Uterus (tissue), 4 donors: ENCODE measurements around the gene POLD4. TPM values are rescaled to one million over a fixed set of nuclear protein-coding genes. Genes with fewer than 3 reads are reported as not detected.
A peak's percentile ranks its signal among the peaks of the same experiment; 100 is the strongest.

Experiments
- DNase-seq, 2 donors: peaks; one replicate each; pipeline ENCODE4 v3.0.0-alpha.2; 2019 to 2020
- H3K27ac ChIP-seq, 2 donors: fragments of 200-600 bp; sonication (generic); 1 replicate in 1 of 2; 2 replicates in 1 of 2; pipeline ENCODE4 v1.5.1; 2016 to 2018
- H3K27me3 ChIP-seq, 2 donors: fragments of 200-600 bp; sonication (generic); one replicate each; pipeline ENCODE4 v1.5.1; 2018 to 2019; ENCODE audit warnings: control low read depth in 1 of 2
- H3K36me3 ChIP-seq, 2 donors: fragments of 200-600 bp; sonication (generic); one replicate each; pipeline ENCODE4 v1.5.1; 2019; ENCODE audit warnings: control low read depth in 1 of 2
- H3K4me1 ChIP-seq, 2 donors: fragments of 200-600 bp; sonication (generic); one replicate each; pipeline ENCODE4 v1.5.1; 2018 to 2019; ENCODE audit warnings: control low read depth in 1 of 2
- H3K4me3 ChIP-seq, 2 donors: fragments of 200-600 bp; sonication (generic); 1 replicate in 1 of 2; 2 replicates in 1 of 2; pipeline ENCODE4 v1.5.1; 2018 to 2019; ENCODE audit warnings: mild to moderate bottlenecking in 1 of 2
- H3K9me3 ChIP-seq, 2 donors: fragments of 200-600 bp; sonication (generic); one replicate each; pipeline ENCODE4 v1.5.1; 2019; ENCODE audit warnings: control low read depth in 1 of 2
- POLR2A ChIP-seq, 2 donors: fragments of 450-650 bp; IDR thresholded peaks; one replicate each; pipeline ENCODE4 v1.6.1; 2016; ENCODE audit warnings: antibody characterized with exemption in 2 of 2, mild to moderate bottlenecking in 1 of 2, moderate library complexity in 1 of 2
- intact Hi-C: fragments of 100-400 bp; cut with DNase I; formaldehyde crosslinking; loops from one replicate; pipeline ENCODE4 v1.15.1; 2023; ENCODE audit warnings: low total_unique reads
- total RNA-seq, 4 donors: library from RNA; depleted of rRNA in 3 of 4; stranded (reverse); fragments of >200 nt in 3 of 4; gene quantifications; one replicate each; pipeline versions ENCODE4 v1.1.0 to v1.2.4, GENCODE V29; 2014 to 2023
- TF ChIP-seq, protein P1 (sequence below), 4 experiments: fragments of 200-600 bp in 2 of 4; fragments of 450-650 bp in 2 of 4; sonication (generic) in 2 of 4; IDR thresholded peaks; one replicate each; pipeline ENCODE4 v1.5.1; 2016 to 2019; ENCODE audit warnings: antibody characterized with exemption in 4 of 4, mild to moderate bottlenecking in 2 of 4, moderate library complexity in 1 of 4
- donor health status: DM: yes; HTN: yes; CAD: no.

POLD4 gene
- total RNA-seq, 4 donors from 2014 or later = 8.7 to 65.6 (median 31.3) TPM

GRCh38 chr11:67303835-67304411 is 49.4 kb downstream of the POLD4 start:
- intact Hi-C loops = loop anchor here (5.0 kb wide), 1 partner anchor 42 kb away; no protein-coding TSS in a partner anchor
- Histone ChIP-seq H3K4me3 (peak overlapping the region; percentile 64 to 75), H3K27ac (peak overlapping the region; percentile 71 to 84), H3K36me3 (no peaks in the 10 kb centered on the region), H3K27me3 (no peaks in the 10 kb centered on the region), H3K9me3 (no peaks in the 10 kb centered on the region), H3K4me1 (no peaks in the 10 kb centered on the region)
- TF ChIP-seq, protein P1, sequence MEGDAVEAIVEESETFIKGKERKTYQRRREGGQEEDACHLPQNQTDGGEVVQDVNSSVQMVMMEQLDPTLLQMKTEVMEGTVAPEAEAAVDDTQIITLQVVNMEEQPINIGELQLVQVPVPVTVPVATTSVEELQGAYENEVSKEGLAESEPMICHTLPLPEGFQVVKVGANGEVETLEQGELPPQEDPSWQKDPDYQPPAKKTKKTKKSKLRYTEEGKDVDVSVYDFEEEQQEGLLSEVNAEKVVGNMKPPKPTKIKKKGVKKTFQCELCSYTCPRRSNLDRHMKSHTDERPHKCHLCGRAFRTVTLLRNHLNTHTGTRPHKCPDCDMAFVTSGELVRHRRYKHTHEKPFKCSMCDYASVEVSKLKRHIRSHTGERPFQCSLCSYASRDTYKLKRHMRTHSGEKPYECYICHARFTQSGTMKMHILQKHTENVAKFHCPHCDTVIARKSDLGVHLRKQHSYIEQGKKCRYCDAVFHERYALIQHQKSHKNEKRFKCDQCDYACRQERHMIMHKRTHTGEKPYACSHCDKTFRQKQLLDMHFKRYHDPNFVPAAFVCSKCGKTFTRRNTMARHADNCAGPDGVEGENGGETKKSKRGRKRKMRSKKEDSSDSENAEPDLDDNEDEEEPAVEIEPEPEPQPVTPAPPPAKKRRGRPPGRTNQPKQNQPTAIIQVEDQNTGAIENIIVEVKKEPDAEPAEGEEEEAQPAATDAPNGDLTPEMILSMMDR (IDR thresholded peaks at IDR 0.05) = no peak
- TF ChIP-seq POLR2A (IDR thresholded peaks at IDR 0.05) = no peak
- peak; percentile 31 to 40 for DNase-seq

DNA sequence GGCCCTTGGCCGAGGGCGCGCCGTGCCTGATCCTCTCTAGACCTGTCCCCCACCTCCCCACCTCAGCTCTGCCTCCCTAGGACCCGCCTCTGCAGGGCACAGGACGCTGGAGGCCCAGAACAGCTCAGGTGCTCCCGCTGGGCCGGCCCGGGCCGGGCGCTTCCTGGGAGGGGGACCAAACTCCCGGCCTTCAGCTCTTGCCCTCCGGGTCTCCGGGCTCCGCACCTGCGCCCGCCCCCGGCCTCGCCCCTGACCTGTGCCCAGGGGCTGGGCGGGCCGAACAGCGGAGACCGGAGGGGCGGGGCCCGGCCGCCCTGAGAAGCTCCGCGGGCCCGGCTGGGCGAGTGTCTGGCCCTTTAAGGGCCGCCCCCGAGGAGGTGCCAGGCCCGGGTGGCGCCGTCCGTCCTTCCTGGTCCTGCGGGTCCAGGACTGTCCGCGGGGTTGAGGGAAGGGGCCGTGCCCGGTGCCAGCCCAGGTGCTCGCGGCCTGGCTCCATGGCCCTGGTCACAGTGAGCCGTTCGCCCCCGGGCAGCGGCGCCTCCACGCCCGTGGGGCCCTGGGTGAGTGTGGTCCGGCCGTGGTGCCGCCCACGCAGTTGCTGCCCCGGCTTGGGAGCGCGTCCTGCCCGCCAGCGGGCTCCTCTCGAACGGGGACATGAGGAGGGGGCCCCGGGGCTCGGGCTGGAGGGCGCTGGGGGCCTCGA is 50.1 kb downstream of the POLD4 start, which contains the start of gene SSH3:
TSS of gene SSH3 (plus strand) at position 399 of the 703 bp plus-strand sequence. CDS start at position 495, 96 bp downstream.
- TF ChIP-seq, protein P1 (IDR thresholded peaks at IDR 0.05) = peak in 1 of 4 experiments; percentile 19
- peak in 1 of 2 donors; percentile 58 for TF ChIP-seq POLR2A (IDR thresholded peaks at IDR 0.05)
- peak; percentile 64 to 66 for DNase-seq
- Histone ChIP-seq H3K27ac (peak within 1 kb of the TSS; percentile 71 to 84), H3K36me3 (no peaks in the 10 kb centered on the region), H3K9me3 (no peaks in the 10 kb centered on the region), H3K4me1 (no peaks in the 10 kb centered on the region), H3K4me3 (peak within 1 kb of the TSS; percentile 64 to 75), H3K27me3 (no peaks in the 10 kb centered on the region)
- intact Hi-C loops = loop anchor here (5.0 kb wide), 1 partner anchor 41 kb away; no protein-coding TSS in a partner anchor

DNA sequence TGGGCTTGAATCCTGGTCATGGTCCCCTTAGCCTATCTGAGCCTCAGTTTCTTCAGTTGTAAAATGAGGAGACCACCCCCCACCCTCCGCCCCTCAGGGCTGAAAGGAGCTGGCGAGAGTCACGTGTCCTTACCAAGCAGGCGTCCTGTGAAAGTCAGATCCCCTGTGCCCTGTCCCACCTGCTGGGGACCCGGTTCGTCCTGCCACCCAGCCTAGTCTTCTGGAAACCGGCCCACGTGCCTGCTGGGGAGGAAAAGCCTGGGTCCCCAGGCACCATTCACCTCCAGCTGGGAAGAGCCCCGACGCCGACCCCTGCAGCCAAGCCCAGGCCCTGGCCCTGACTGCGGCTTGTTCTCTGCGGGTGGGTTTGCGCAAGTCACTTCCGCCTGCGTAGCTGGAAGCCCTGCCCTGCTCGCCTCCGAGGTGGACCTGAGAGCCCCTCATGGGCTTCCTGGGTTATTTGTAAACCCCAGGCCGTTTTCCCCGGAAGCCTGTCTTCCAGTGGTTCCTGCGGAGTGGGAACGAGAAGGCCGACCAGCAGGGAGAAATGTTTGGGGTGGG is 50.7 kb downstream of the POLD4 start:
- H3K27ac ChIP-seq = peak overlapping the region; percentile 71 to 84
- no peaks in the 10 kb centered on the region for H3K9me3 ChIP-seq
- H3K4me1 ChIP-seq = no peaks in the 10 kb centered on the region
- no peaks in the 10 kb centered on the region for H3K36me3 ChIP-seq
- no peaks in the 10 kb centered on the region for H3K27me3 ChIP-seq
- peak overlapping the region; percentile 64 to 75 for H3K4me3 ChIP-seq
- no peak for TF ChIP-seq POLR2A (IDR thresholded peaks at IDR 0.05)
- TF ChIP-seq, protein P1 (IDR thresholded peaks at IDR 0.05) = no peak
- intact Hi-C loops = loop anchor here (5.0 kb wide), 1 partner anchor 40 kb away; no protein-coding TSS in a partner anchor
- peak in 1 of 2 donors; percentile 30 for DNase-seq

DNA sequence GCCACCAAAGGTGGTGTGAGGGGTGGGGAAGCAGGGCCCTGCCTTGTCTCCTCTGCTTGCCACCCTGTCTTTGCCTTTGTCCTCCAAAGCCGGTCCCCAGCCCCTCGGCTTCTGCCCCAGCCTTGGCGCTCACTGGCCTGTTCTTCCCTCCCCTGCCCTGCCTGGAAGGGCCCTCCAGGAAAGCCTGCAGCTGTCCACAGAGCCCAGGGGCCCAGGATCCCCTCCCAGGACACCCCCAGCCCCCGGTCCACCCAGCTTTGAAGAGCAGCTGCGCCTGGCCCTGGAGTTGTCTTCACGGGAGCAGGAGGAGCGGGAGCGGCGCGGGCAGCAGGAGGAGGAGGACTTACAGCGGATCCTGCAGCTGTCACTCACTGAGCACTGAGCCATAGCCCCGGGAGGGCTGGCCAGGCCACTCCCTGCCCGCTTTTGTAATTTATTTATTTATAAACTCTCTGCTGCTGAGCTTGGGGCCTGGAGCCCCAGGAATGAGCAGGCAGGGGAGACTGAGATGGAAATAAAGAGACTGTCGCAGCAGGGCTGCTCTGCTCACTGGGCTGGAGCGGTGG is 51.3 kb downstream of the POLD4 start:
- H3K27ac ChIP-seq = no peak overlapping the region

More for the DNA sequence above, 51.3 kb downstream of the POLD4 start:
- Histone ChIP-seq H3K36me3 (no peaks in the 10 kb centered on the region), H3K4me3 (no peak overlapping the region), H3K4me1 (no peaks in the 10 kb centered on the region), H3K27me3 (no peaks in the 10 kb centered on the region), H3K9me3 (no peaks in the 10 kb centered on the region)
- TF ChIP-seq POLR2A (IDR thresholded peaks at IDR 0.05) = peak in 1 of 2 donors; percentile 23
- TF ChIP-seq, protein P1 (IDR thresholded peaks at IDR 0.05) = no peak
- intact Hi-C loops = loop anchor here (5.0 kb wide), 1 partner anchor 40 kb away; no protein-coding TSS in a partner anchor
- DNase-seq = peak in 1 of 2 donors; percentile 32
